Measurements from ENCODE around the gene AGPS.

GRCh38 chr2:177397481-177398289 lies 5.1 kb downstream of the AGPS start:
- no peak for TF ChIP-seq SIN3A (IDR thresholded peaks at IDR 0.05; ENCODE audit: borderline replicate concordance, insufficient read depth, low read length)
- TF ChIP-seq POLR2AphosphoS5 (IDR thresholded peaks at IDR 0.05; ENCODE audit: low read depth, low read length): no peak
- no peak for TF ChIP-seq TAF1 (IDR thresholded peaks at IDR 0.05; ENCODE audit: borderline replicate concordance, insufficient read depth, low read length)
- TF ChIP-seq REST (IDR thresholded peaks at IDR 0.05; ENCODE audit: insufficient read depth in 1 of 2, low read depth in 2 of 2, low read length in 2 of 2): no peak
- TF ChIP-seq FOXP2 (optimal IDR thresholded peaks at IDR 0.05; ENCODE audit: borderline replicate concordance, extremely low read depth, extremely low read length, insufficient read depth): no peak
